GM21529 (cell line): Measurements from ENCODE around the gene FAM53A.
"Not testable (repeated sequence)": the region's sequence is repeated elsewhere in the genome, so short reads cannot be mapped to it uniquely, and the experiment has no call there.

Source experiments
- ATAC-seq: cut with Tn5 transposase; IDR thresholded peaks from one replicate; pipeline ENCODE4 v1.9.1; 2021; ENCODE audit not compliant: unreplicated experiment

Gene FAM53A

DNA sequence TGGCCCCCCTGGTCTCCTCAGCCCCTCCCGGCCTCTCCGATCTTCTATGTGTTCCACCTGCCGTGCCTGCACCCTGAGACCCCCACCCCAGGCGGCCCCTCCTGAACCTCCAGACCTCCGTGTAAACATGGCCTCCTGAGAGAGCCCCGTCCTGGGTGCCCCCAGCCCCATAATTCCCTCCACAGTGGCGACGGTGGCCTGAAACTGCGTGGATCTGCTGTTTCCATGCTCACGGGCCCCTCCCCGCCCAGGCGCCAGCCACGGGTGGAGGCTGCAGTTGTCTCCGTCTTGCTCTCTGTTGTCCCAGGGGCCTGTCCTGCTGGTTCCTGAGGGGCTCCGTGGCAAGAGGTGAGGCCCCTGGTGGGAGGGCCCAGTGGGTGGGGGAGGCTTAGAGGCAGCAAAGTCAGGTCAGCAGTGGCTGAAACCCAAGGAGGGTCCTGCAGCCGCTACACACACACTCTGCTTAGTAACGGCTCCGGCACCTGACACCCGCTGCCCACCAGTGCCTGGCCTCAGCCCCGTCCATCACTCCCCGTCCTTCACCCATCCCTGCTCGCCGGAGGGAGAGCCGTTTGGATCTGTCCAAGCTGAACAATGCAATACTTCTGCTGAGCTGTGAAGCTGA is 75.8 kb downstream of the FAM53A start:
- ATAC-seq: no peak

DNA sequence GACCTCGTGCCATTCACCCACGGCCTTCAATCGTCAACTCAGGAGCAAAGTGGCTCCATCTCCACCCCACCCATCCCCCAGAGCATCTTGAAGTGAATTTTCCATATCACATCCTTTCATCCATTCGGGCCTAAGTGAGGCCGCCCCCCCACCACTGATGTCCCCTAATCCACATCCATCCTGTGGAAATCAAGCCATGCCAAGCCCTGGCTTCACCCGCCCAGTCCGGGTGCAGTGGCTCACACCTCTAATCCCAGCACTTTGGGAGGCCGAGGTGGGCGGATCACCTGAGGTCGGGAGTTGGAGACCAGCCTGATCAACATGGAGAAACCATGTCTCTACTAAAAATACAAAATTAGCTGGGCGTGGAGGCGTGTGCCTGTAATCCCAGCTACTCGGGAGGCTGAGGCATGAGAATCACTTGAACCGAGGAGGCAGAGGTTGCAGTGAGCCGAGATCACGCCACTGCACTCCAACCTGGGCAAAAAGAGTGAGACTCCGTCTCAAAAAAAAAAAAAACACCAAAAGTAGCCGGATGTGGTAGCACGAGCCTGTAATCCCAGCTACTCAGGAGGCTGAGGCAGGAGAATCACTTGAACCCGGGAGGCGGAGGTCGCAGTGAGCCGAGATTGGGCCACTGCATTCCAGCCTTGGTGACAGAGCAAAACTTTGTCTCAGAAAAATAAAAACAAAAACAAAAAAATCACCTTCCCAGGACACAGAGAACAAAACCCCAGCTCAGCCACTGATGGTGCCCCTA is 76.5 kb downstream of the FAM53A start:
- not testable (repeated sequence) for ATAC-seq

DNA sequence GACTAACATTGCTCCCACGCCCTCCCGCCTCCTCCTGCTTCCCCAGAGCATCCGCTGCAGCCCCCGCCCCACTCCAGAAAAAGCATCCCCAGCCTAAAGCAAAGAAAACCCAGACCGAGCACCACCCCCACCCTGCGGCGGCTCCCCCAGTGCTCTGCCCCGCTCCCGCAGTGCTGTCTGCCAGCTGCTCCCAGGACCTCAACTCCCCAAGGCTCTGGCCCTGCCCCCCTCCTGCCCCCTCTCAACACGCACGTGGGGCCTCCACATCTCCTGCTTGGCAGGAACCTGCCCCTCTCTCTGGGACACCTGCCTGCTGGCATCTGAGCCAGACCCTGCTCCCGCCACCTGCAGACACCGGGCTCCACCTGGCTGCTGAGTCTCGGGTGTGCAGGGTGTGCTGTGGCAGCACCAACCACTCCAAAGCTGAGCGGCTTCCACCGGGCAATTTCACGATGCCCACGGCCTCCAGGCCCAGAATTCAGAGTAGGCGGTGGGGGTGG is 79.4 kb downstream of the FAM53A start:
- no peak for ATAC-seq

DNA sequence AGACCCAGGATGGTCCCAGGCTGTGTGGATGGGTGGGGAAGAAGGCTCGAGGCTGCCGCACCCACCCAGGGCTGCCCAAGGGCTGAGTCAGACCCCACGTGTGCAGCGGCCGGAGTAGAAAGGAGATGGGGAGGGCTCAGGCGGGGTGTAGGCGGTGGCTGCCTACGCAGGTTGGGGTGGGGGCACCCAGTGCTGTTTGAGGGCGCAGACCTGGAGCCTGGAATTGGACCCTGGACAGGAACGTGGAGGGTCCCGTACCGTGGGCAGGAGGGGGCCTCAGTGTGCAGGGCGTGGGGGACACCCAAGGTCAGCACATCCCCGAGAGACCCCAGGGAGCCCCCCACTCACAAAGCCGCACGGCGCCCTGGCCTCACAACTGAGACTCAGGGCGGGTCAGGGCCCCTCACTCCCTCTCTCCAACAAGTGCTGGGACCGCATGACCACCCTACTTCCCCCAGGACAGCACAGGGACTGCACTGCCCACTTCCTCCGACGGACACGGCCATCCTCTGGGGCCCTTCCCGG is 79.9 kb downstream of the FAM53A start:
- ATAC-seq: no peak

DNA sequence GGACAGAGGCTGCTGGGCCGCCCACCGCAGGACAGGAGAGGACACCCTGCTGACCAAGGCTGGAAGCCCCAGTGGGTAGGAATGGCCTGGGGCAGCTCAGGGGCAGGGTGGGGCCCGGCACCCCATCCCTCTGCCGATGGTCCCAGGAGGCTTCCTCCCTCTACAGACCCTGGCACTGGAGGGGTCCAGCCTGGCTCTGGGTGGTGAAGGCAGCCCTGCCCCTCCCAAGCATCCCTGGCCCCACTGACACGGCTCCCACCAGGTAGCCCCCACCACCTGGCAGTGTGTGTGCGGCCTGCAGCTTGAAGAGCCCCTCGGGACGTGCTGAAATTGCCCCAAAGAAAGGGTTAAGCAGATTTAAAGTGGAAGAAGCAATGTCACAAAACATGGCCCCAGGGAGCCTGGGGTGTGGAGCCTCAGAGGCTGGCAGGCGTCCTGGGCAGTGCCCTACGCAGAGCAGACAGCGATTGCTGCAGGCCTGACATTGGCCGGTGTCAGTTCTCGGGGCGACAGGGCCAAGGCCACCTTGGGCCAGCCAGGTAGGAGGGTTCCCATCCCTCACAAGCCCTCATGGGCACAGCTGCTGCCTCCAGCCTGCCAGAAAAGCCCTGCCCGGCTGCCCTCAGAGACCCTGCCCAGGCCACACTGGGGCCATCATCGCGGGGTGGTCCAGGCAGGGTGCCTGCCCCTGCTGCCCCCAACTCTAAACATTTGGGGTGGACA is 80.5 kb downstream of the FAM53A start:
- no peak for ATAC-seq

DNA sequence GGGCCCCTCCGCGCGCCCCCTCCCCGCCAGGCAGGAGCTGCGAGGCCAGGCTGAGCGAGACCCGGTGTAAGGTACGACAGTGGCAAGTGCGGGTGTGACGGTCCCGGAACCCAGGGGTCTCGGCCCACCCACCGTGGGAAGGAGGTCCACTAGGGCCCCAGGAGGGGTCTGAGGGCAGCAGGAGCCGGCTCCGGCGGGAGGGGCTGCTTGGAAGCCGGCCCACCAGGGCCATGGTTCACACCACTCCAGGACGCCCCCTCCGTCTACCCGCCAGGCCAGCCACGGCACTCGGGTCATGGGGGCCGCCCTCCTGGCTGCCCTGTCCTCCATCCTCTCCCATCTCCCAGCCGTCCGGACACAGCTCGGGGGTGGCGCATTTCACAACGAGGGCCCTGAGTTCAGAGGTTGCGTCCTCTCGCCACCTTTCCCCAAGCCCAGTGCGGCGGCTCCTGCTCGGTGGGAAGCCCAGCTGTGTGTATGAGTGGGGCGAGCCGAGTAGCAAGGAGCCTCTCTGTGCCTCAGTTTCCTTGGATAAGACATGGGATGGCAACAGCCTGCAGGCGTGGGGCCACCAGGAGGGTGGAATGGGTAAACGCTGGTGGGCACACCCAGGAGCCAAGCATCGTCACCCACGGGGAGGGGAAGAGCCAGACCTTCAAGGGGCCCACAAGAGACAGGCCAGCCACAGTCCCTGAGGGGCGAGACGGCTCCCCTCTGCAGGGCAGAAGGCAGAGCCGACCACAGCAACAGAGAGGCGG is 81.3 kb downstream of the FAM53A start:
- no peak for ATAC-seq

DNA sequence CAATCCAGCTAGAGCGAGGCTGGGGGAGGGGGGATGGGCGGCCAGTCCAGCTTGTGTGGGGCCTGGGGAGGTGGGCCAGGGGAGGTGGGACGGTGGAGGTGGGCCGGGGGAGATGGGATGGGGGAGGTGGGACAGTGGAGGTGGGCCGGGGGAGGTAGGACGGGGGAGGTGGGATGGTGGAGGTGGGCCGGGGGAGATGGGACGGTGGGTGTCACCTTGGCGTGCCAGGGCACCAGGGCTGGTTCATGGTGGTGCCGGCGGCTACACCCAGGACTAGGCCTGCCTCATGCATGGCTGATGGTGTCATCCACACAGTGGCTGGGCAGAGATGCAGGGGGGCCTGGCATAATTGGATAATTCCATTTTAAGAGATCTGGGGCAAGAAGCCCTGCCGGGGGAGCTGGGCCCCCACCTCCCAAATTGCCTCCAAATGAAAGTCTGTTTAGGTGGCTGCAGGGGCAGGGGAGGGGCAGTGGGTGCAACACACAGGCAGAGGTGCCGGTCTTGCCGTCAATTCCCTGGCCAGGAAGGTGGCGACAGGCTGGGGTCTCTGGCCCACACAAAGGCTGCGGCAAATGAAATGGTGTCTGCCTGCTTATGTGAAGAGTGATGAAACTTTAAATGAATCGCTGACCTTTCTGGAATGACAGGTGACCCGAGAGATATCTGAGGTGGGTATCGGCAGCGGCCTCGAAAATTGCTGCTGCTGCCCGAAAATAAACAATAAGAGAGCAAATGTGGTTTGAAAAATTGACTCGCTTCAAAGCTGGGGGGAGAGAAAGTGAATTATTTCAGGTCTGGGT is 82.1 kb downstream of the FAM53A start:
- no peak for ATAC-seq

DNA sequence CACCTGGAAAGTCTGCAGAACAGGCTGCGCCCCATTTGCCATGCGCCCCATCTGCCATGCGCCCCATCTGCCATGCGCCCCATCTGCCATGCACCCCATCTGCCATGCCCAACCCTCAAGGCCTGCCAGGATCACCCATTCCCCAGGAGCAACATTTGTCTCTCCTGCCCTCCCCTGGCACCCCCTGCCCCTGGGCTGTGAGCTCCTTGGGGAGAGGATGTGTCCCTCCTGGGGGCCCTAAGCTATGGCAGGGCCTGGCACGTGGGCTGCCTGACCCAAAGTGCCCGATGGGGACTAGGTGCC is 82.6 kb downstream of the FAM53A start:
- no peak for ATAC-seq

DNA sequence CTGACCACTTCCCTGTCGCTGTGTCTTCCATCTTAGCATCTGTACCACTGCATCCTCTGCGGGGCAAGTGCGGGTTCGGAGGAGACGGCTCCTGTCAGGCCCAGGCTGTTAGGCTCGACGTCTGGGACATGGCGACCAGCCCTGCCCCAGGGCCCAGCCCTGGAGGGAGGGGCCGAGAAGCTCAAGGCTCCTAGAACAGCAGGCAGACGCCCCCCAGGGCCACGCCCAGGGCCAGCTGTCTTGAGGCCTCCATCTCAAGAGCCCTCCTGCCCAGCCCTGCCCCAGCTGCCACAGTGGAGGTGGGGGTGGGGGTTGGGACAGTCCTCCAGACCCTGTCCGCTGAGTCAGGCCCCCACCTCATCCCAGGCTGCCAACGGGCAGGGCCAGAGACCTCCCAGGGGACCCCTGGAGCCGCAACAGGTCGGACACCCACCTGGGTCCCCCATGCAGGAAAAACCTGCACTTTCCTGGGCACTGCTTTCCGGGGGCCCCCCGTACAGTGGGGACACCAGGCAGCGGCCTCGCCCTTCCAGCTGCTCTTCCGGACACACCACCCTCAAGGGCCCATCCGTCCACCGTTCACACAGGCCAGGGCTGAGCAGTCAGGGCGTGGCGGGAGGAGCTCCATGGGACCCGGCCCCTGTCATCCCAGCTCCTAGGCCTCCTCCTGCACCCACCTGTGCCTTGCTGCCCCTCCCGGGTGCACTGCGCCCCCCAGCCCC is 83.1 kb downstream of the FAM53A start:
- no peak for ATAC-seq

DNA sequence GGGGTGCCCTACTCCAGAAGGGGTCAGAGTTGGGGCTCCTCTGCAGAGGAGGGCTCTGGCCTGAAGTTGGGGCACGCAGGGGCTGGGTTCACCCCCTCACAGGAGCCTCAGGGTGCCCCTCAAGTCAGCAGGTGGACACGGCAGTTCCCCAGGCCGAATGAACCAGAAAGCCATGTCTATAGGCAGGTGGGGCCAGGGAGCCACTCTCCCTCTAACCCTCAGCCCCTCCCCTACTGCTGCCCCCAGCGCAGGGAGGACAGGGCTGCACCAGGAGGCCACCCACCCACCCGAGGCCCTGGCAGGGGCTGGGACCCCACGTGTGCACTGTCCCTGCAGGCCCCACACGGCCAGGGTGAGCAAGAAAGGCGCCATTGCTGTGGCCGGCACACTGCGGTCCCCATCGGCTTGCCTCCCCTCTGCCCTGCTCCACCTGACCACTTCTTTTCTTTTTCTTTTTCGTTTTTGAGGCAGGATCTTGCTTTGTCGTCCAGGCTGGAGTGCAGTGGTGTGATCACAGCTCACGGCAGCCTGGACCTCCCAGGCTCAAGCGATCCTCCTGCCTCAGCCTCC is 83.8 kb downstream of the FAM53A start:
- ATAC-seq: no peak

DNA sequence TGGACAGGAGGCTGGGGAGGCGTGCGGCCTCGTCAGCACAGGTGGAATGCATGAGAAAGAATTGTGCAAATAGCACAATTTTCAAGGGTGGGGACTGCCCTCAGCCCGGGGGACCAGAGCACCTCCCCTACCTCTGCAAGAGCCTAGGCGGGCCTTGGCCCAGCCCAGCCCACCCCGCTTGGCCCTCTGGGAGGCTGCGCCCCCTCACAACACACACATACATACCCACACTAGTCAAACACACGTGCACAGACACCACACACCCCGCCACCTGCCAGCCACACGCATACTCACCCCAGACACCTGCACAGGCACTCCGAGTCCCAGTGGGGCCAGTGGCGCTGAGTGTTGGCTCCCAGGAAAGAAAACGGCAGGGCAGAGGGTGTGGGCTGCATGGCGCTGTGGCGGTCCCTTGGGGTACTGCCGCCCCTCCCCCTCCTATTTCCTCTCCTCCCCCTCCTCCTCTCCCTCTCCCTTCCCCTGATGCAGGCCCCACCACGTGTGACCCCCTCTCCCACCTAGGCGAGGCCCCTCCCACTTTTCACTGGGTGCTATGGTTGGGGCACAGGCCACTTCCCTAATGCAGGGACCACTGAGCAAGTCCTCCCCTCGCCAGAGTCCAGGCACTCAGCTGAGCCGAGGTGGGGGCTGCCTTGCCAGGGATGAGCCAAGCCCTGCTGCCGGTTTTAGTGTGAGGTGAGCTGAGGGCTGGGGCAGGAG is 84.5 kb downstream of the FAM53A start:
- ATAC-seq: no peak

DNA sequence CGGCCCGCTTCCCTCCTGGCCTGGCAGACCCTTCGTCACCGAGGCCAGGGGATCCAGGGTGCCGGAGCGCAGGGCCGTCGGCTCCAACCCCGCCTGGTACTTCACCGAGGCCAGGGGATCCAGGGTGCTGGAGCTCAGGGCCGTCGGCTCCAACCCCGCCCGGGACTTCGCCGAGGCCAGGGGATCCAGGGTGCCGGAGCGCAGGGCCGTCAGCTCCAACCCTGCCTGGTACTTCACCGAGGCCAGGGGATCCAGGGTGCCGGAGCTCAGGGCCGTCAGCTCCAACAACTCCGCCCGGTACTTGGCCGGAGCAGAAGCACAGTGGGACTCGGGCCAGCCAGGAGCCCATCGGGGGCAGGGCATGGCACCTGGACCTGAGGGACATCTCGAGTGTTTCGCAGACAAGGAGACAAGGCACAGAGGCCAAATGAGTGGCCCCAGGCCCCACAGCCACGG is 85.1 kb downstream of the FAM53A start:
- no peak for ATAC-seq

DNA sequence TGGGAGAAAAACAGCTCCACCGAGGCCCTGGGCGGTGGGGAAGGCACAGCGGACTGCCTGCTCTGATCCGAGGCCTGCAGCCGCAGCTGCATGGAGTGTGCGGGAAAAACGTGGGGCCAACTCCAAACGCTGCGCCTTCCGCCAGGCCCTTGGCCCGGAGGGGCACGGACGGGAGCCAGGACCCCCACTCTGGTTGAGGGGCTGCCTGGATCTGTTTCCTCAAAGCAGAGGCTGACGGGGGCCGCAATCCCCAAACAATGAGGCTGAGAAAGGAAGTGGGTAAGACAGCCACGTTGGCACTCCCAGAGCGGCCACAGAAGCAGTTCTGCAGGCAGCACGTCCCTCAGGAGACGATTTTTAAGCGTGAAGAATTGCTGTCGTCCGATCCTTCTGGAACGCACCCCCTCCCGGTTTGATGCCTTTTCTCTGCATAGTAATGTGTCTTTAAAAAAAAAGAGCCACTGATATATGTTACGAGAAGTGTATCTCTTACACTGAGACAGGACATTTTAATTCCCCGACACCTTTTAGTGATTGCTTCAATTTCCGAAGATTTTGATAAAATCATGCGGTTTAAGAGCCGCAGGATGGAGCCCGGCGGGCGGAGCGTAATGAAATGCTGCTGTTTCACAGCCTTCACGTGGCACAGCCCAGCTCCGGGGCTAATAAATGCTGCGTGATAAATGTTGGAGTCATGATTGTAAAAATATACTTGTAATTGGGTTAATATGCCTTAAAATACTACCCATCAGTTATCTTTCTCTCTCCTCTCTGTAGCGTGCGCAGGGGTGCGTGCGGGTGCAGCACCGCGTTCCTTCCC is 85.7 kb downstream of the FAM53A start:
- ATAC-seq: no peak

DNA sequence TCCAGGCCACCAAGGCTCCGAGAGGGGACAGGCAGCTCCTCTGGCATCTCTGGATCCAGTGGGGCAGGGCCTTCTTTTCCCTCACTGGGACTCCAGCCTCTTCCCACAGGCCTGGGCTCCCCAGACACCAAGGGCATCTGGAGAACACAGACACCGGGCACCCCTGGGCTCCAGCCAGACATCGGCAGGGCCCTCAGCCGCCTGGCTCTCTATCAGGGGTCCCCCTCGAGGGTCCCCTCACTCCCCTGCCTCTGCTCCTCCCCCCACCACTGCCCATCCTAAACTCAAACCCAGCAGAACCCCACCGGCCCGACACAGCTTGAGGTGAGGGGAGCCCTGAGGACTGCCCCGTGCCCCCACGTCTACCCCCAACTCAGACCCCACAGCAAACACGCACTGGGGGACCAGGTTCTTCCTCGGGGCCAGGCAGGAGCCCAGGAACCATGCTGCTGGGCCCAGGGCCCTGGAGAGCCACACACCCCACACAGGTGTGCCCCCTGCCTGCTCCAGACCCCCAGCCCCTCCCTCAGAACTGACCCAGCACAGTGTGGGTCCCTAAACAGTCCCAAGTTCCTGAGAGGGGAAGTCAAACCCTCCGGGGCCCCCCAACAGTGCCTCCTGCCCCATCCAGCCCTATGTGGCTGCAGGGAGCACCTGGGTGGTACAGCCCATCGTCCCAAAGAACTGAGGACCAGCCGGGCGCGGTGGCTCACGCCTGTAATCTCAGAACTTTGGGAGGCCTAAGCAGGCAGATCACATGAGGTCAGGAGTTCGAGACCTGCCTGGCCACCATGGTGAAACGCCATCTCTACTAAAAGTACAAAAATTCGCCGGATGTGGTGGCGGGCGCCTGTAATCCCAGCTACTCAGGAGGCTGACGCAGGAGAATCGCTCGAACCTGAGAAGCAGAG is 86.8 kb downstream of the FAM53A start:
- ATAC-seq: no peak

DNA sequence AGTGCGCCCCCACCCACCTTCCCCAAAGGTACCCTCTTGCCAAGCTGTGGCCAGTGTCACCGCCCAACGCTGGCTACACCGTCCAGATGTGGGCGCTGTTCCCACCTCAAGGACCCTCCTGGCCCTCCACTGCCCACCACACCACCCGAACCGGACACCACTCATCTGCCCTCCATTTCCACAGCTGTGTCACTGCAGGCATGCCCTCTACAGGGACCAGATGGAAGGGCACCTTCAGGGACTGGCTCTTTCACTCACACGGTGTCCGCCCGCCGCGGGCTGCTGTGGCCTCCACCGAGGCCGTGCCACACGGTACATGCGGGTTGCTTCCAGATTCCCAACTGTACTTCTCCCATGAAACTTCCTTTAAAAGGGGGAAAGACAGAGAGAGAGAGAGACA is 87.7 kb downstream of the FAM53A start:
- no peak for ATAC-seq

DNA sequence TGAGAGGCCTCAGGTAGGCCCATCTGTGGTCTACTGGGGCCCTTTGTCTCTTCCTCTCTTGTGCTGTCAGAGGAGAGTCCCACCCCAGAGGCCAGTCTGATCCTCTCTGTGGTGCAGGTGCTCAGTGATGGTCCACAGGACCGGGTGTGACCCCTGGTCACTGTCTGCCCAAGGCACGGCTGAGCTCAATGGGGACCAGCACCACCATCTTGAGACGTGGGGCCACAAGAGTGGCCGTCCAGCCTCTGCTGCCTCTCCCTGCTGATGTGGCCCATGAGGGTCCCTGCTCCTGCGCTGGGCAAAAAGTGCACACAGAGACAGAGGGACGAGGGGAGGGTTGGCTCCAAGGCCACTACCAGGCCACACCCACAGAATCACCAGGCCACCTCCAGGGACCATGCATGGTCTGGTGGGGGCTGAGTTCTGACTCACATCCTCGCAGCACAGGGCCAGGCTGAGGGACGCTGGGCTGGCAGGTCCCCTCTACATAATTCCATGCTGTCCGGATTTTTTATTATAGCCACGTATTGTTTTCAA is 88.3 kb downstream of the FAM53A start:
- ATAC-seq: no peak
